ENCODE measurements around the gene EDN1.

The EDN1 gene

DNA sequence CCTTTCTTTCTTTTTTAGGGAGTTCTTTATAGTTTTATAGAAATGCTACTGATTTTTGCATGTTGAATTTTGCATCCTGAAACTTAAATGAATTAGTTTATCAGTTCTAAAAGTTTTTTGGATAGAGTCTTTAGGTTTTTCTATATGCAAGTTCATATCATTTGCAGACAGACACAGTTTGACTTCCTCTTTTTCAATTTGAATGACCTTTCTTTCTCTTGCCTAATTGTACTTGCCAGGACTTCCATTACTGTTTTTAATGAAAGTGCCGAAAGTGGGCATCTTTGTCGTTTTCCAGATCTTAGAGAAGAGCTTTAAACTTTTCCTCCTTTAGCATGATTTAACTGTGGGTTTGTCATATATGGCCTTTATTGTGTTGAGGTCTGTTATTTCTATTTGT is 21.1 kb upstream of the EDN1 start:
- in situ Hi-C loops (cut with MboI; ENCODE audit: low sequenced_read_pairs) = no loop called here

- in situ Hi-C loops (cut with MboI; ENCODE audit: low sequenced_read_pairs) = no loop called here
Observed at GRCh38 chr6:12270551-12271230, 19.5 kb upstream of the EDN1 start.

- in situ Hi-C loops (cut with MboI; ENCODE audit: low sequenced_read_pairs) = no loop called here
Observed at GRCh38 chr6:12271594-12271993, 18.6 kb upstream of the EDN1 start.

DNA sequence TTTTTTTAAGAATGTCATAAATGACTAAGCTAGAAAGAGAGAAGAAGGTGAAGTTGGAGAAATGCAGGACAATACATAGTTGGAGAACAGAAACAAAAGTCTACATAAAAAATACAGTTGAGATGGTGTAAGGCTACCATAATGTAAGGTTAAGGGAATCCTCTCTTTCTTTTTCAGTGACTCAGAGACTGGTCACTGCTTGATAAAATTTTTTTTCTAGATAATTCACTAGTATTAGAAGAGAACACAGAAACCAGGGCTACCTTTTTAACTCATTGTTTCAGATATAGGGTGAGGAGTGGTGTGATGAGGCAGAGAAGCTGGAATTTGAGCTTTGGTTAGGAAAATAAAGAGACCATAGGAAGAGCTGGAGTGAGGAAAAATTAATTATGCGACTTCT is 18.2 kb upstream of the EDN1 start:
- in situ Hi-C loops (cut with MboI; ENCODE audit: low sequenced_read_pairs) = no loop called here

GRCh38 chr6:12275107-12275506 is 15.1 kb upstream of the EDN1 start:
- in situ Hi-C loops (cut with MboI; ENCODE audit: low sequenced_read_pairs) = loop anchor here (25.0 kb wide), 1 partner anchor 613 kb away; no protein-coding TSS in a partner anchor

DNA sequence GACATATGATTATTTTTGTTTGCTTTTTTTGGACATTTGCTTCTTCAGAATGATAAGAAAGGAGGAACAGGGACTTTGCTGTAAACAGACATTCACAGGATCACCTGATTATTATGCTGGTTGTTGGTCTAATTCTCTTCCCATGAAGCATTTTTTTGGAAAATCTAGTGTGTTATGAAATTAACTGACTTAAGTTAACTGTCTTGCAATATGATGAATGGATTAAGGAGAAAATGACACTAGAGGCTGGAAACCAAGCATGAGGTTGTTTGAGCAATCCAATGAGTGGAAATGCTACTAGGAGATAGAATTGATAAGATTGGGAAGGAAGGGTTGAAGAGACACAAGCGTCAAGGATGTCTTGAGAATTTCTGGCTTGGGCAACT is 13.2 kb upstream of the EDN1 start:
- in situ Hi-C loops (cut with MboI; ENCODE audit: low sequenced_read_pairs) = loop anchor here (25.0 kb wide), 1 partner anchor 615 kb away; no protein-coding TSS in a partner anchor

DNA sequence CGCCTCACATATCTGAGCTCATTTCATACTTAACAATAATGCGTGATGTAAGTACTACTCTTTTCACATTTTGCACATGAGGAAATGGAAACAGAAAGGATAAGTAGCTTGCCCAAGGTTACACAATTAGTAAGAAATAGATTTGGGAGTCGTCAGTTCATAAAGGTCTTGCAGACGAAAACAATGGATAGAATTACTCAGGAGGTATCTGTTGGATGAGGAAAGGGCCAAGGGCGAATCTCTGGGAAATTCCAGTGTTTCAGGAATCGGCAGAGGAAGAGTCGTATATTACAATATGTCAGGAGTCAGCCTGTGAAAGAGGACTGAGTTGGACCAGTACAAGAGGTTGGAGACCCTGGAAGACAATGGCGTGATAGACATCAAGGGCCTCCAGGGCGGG is 12.8 kb upstream of the EDN1 start:
- in situ Hi-C loops (cut with MboI; ENCODE audit: low sequenced_read_pairs) = loop anchor here (25.0 kb wide), 1 partner anchor 615 kb away; no protein-coding TSS in a partner anchor

- in situ Hi-C loops (cut with MboI; ENCODE audit: low sequenced_read_pairs) = loop anchor here (25.0 kb wide), 1 partner anchor 617 kb away; no protein-coding TSS in a partner anchor
Observed at GRCh38 chr6:12278915-12279314, 11.2 kb upstream of the EDN1 start.

DNA sequence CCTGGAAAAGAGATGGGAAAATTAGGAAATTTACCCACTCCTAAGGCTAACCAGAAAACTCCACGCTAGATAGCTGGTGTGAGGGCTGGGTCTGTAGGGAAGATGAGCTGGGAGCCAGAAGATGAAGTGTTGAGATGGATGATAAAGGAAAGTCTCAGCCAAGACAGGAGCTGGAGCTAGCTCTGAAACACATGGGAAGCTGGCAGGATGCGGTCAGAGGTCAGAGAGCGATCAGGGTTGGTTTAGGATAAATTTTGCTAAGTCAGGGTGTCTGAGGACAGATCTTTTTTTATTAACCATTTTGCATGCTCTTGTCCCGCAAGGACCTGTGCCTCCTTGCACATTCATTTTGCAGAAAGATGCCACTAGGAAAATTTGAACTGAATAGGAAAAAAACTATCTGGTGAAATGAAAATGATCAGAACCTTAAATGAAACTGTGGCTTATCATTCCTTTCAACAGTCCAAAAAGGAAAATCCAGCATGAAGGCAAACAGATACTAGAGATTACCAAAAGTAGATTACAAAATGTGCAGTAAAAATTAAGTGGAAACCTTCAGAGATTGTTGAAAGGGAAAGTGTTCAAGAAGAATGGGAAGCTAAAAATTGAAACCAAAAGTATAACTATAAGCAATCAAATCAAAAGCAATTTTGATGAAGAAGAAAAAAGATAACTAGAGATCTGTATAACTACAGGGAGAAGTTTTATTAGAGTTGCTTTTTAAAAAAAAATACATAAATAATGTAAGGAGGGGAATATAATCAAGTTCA is 10.7 kb upstream of the EDN1 start:
- in situ Hi-C loops (cut with MboI; ENCODE audit: low sequenced_read_pairs) = loop anchor here (25.0 kb wide), 1 partner anchor 617 kb away; no protein-coding TSS in a partner anchor

DNA sequence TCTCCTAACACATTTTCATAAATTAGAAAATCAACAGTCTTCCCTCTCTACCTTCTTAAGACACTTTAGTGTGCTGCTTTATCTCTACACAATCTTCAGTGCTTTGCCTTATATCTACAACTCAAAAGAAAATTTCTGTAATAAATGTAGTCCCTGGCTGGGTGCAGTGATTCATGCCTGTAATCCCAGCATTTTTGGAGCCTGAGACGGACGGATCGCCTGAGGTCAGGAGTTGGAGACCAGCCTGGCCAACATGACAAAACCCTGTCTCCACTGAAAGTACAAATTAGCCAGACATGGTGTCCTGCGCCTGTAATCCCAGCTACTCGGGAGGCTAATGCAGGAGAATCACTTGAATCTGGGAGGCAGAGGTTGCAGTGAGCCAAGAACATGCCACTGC is 9.7 kb upstream of the EDN1 start:
- in situ Hi-C loops (cut with MboI; ENCODE audit: low sequenced_read_pairs) = loop anchor here (25.0 kb wide), 1 partner anchor 618 kb away; no protein-coding TSS in a partner anchor

GRCh38 chr6:12280902-12281301 is 9.3 kb upstream of the EDN1 start:
- in situ Hi-C loops (cut with MboI; ENCODE audit: low sequenced_read_pairs) = loop anchor here (25.0 kb wide), 1 partner anchor 619 kb away; no protein-coding TSS in a partner anchor

GRCh38 chr6:12283904-12284303 is 6.3 kb upstream of the EDN1 start:
- in situ Hi-C loops (cut with MboI; ENCODE audit: low sequenced_read_pairs) = loop anchor here (25.0 kb wide), 1 partner anchor 622 kb away; no protein-coding TSS in a partner anchor

DNA sequence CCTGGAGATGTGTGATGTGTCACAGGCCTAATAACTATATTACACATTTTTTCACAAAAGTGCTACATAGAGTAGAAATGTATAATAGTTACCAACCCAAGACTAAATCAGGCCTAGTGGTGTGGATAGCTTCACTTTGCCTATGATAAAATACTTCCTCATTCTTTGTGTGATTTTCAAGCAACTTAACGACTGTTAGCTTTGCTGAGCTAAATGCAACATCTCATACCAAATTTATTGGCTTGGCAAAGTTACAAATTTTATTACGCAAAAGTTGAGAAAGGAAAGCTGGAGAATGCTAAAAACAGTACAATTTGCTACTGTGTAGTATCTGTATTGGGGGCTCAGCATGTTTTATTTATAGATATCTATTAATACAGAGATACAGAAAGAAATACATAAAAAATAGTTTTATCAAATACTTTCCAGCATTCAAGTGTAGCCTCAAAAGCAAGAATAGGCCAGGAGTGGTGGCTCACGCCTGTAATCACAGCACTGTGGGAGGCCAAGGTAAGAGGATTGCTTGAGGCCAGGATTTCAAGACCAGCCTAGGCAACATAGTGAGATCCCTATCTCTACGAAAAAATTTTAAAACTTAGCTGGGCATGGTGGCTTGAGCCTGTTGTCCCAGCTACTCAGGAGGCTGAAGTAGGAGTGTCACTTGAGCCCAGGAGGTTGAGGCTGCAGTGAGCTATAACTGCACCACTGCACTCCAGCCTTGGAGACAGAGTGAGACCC is 3.6 kb upstream of the EDN1 start:
- in situ Hi-C loops (cut with MboI; ENCODE audit: low sequenced_read_pairs) = loop anchor here (25.0 kb wide), 1 partner anchor 624 kb away; no protein-coding TSS in a partner anchor

DNA sequence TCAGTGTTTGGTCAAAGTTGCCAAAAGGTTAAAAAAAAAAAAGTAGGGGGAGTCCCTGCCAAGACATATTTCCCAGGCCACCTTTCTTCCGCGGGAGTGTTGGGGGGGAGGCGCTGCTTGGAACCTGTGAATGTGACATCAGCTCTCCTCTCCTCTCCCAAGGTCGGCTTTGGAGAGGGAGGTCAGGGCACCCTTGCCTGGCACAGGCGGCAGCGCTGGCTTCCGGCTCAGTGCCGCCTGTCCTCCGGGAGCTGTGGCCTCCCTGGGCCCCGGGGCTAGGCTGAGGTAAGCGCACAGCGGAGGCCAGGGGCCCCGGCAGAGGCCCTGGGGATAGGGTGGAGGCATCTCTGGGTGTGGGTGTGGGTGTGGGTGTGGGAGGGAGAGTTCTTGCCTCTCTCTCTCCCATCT is 1.9 kb upstream of the EDN1 start:
- in situ Hi-C loops (cut with MboI; ENCODE audit: low sequenced_read_pairs) = loop anchor here (25.0 kb wide), 1 partner anchor 626 kb away; no protein-coding TSS in a partner anchor

DNA sequence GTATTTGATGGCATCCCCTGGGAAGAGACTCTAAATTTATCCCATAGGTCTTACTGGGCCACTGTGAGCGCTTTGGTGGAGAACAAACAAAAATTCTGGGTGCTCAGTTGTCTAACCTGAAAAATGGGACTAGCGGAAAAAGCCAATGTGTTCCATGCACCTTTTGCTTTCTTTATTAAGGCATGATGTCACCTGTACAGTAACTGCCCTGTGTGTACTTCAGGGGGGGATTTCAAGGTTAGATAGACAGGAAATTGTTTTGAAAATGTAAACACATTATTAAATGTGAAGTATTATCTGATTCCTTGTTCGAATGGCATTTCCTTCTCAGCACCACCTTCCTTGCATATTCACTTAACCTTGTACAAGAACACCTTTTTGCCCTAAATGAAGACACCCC is 1.2 kb upstream of the EDN1 start:
- in situ Hi-C loops (cut with MboI; ENCODE audit: low sequenced_read_pairs) = loop anchor here (25.0 kb wide), 1 partner anchor 627 kb away; no protein-coding TSS in a partner anchor

DNA sequence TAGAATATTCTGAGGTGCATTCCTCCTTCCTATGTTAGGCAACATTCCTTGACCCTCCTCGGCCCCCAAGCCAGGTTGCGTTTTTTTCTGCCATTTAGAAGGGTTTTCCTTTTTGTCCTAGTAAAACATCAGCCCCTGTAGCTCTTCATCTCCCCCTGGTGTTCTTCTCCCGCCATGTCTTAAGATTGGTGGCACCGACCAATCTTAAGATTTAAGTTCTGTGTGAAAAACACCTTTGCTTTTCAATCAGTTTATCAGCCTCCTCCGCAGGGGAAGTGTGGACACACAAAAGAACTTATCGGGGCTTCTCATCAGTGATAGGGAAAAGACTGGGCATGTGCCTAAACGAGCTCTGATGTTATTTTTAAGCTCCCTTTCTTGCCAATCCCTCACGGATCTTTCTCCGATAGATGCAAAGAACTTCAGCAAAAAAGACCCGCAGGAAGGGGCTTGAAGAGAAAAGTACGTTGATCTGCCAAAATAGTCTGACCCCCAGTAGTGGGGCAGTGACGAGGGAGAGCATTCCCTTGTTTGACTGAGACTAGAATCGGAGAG is 719 bp upstream of the EDN1 start:
- in situ Hi-C loops (cut with MboI; ENCODE audit: low sequenced_read_pairs) = loop anchor here (25.0 kb wide), 1 partner anchor 627 kb away; no protein-coding TSS in a partner anchor

- in situ Hi-C loops (cut with MboI; ENCODE audit: low sequenced_read_pairs) = loop anchor here (25.0 kb wide), 1 partner anchor 629 kb away; no protein-coding TSS in a partner anchor
Observed at GRCh38 chr6:12291071-12291838, 1.1 kb downstream of the EDN1 start.

- in situ Hi-C loops (cut with MboI; ENCODE audit: low sequenced_read_pairs) = loop anchor here (25.0 kb wide), 1 partner anchor 630 kb away; no protein-coding TSS in a partner anchor
Observed at GRCh38 chr6:12291839-12292604, 1.9 kb downstream of the EDN1 start.
